ENCODE data around the gene MUS81. TPM values are rescaled to one million over a fixed set of nuclear protein-coding genes. Genes with fewer than 3 reads are reported as not detected.

The MUS81 gene
- total RNA-seq, 3 donors from 2014 or later (not counting 1 experiment from before 2014, with no cell fraction given) = 71.6 to 93.4 (median 73.6) TPM

- peaks cover 4% of the 10 kb centered on the region for H3K9me3 ChIP-seq (ENCODE audit: control insufficient read depth, insufficient read depth, low read length)
- ATAC-seq = no peak
- intact Hi-C loops (cut with micrococcal nuclease) = no loop called here
- Mint-ChIP-seq H3K4me3 (no peak overlapping the region), H3K27ac (no peak overlapping the region), H3K4me1 (peaks cover 17 to 28% of the 10 kb centered on the region in 2 donors), H3K36me3 (peaks cover 7% of the 10 kb centered on the region), H3K9me3 (no peaks in the 10 kb centered on the region), H3K27me3 (ENCODE audit: low read depth in 2 of 2) (no peaks in the 10 kb centered on the region)
- H3K36me3 ChIP-seq (ENCODE audit: control insufficient read depth, insufficient read depth, low read length) = peaks cover 46% of the 10 kb centered on the region
- DNase-seq = peak in 1 of 2 donors; percentile 14
- H3K27ac ChIP-seq (ENCODE audit: low read length) = no peak overlapping the region
- H3K4me3 ChIP-seq (ENCODE audit: low read length) = no peak overlapping the region
- WGBS (ENCODE audit: insufficient coverage) = 92% methylated on average over 19 of the region's 20 CpGs
- no peaks in the 10 kb centered on the region for H3K27me3 ChIP-seq (ENCODE audit: control insufficient read depth, insufficient read depth, low read length)
- H3K4me1 ChIP-seq (ENCODE audit: control insufficient read depth, insufficient read depth, low read length) = peaks cover 18% of the 10 kb centered on the region
- TF ChIP-seq CTCF (IDR thresholded peaks at IDR 0.05) = no peak
These were observed 9.8 kb upstream of the MUS81 start for GRCh38 chr11:65850217-65851082.

GRCh38 chr11:65851083-65851579 is 9.1 kb upstream of the MUS81 start:
- WGBS (ENCODE audit: insufficient coverage) = 94% methylated on average over 13 of the region's 14 CpGs
- H3K4me1 ChIP-seq (ENCODE audit: control insufficient read depth, insufficient read depth, low read length) = peaks cover 25% of the 10 kb centered on the region
- H3K36me3 ChIP-seq (ENCODE audit: control insufficient read depth, insufficient read depth, low read length) = peaks cover 53% of the 10 kb centered on the region
- Mint-ChIP-seq H3K36me3 (peaks cover 7% of the 10 kb centered on the region), H3K4me3 (no peak overlapping the region), H3K4me1 (peaks cover 22 to 31% of the 10 kb centered on the region in 2 donors), H3K27ac (no peak overlapping the region), H3K27me3 (ENCODE audit: low read depth in 2 of 2) (no peaks in the 10 kb centered on the region), H3K9me3 (no peaks in the 10 kb centered on the region)
- peaks cover 4% of the 10 kb centered on the region for H3K9me3 ChIP-seq (ENCODE audit: control insufficient read depth, insufficient read depth, low read length)
- H3K27me3 ChIP-seq (ENCODE audit: control insufficient read depth, insufficient read depth, low read length) = no peaks in the 10 kb centered on the region
- intact Hi-C loops (cut with micrococcal nuclease) = no loop called here
- peak in 1 of 2 donors; percentile 26 for DNase-seq
- TF ChIP-seq CTCF (IDR thresholded peaks at IDR 0.05) = no peak
- H3K4me3 ChIP-seq (ENCODE audit: low read length) = no peak overlapping the region
- no peak for ATAC-seq
- H3K27ac ChIP-seq (ENCODE audit: low read length) = no peak overlapping the region

- Mint-ChIP-seq H3K27me3 (ENCODE audit: low read depth in 2 of 2) (no peaks in the 10 kb centered on the region), H3K9me3 (no peaks in the 10 kb centered on the region), H3K36me3 (peaks cover 7% of the 10 kb centered on the region), H3K27ac (peak overlapping the region in 1 of 2 donors; percentile 63), H3K4me3 (no peak overlapping the region), H3K4me1 (peaks cover 30 to 39% of the 10 kb centered on the region in 2 donors)
- H3K4me3 ChIP-seq (ENCODE audit: low read length) = no peak overlapping the region
- H3K9me3 ChIP-seq (ENCODE audit: control insufficient read depth, insufficient read depth, low read length) = peaks cover 4% of the 10 kb centered on the region
- intact Hi-C loops (cut with micrococcal nuclease) = no loop called here
- H3K27ac ChIP-seq (ENCODE audit: low read length) = no peak overlapping the region
- no peak for ATAC-seq
- peaks cover 54% of the 10 kb centered on the region for H3K36me3 ChIP-seq (ENCODE audit: control insufficient read depth, insufficient read depth, low read length)
- H3K27me3 ChIP-seq (ENCODE audit: control insufficient read depth, insufficient read depth, low read length) = no peaks in the 10 kb centered on the region
- peaks cover 32% of the 10 kb centered on the region for H3K4me1 ChIP-seq (ENCODE audit: control insufficient read depth, insufficient read depth, low read length)
- peak in 1 of 2 donors; percentile 13 for DNase-seq
- 97% methylated on average over 10 of the region's 10 CpGs for WGBS (ENCODE audit: insufficient coverage)
- TF ChIP-seq CTCF (IDR thresholded peaks at IDR 0.05) = no peak
These were observed 8.3 kb upstream of the MUS81 start for GRCh38 chr11:65851811-65852507.
